Activated B cell treated with CpG ODN at 0.5 μM for 24 hours (primary cell): ENCODE results near the gene CDH20. TPM values are rescaled to one million over a fixed set of nuclear protein-coding genes. Genes with fewer than 3 reads are reported as not detected.

ENCODE experiments used
- ATAC-seq: fragments of 200-7000 bp; cut with Tn5 transposase; one replicate; pipeline ENCODE4 v1.10.0; 2021; ENCODE audit warnings: low read depth, mild to moderate bottlenecking, moderate library complexity
- CTCF ChIA-PET: fragments of 350-600 bp; sonication (Branson Sonifier 250); formaldehyde crosslinking; loops from one replicate; lab custom pipeline; 2021; ENCODE audit warnings: antibody characterized with exemption; lab: Charles Lee
- POLR2A ChIA-PET: fragments of 350-600 bp; sonication (Branson Sonifier 250); formaldehyde crosslinking; loops from one replicate; lab custom pipeline; 2021; ENCODE audit warnings: antibody characterized with exemption; lab: Charles Lee
- DNase-seq: peaks from one replicate; pipeline ENCODE4 v3.0.0; 2022
- H3K27ac Mint-ChIP-seq: one replicate; pipeline ENCODE4 v1.8.0; 2020; ENCODE audit warnings: mixed read lengths
- H3K27me3 Mint-ChIP-seq: one replicate; pipeline ENCODE4 v1.8.0; 2021; ENCODE audit warnings: mixed read lengths
- H3K36me3 Mint-ChIP-seq: one replicate; pipeline ENCODE4 v1.8.0; 2021; ENCODE audit warnings: low read depth, mixed read lengths
- H3K4me1 Mint-ChIP-seq: one replicate; pipeline ENCODE4 v1.8.0; 2021; ENCODE audit warnings: mixed read lengths
- H3K4me3 Mint-ChIP-seq: one replicate; pipeline ENCODE4 v1.8.0; 2020; ENCODE audit warnings: mild to moderate bottlenecking, mixed read lengths
- H3K9me3 Mint-ChIP-seq: one replicate; pipeline ENCODE4 v1.8.0; 2020; ENCODE audit warnings: mixed read lengths
- CTCF ChIP-seq: fragments of 200-600 bp; IDR thresholded peaks from one replicate; pipeline ENCODE4 v1.8.0; 2022; ENCODE audit warnings: antibody characterized with exemption, mild to moderate bottlenecking
- intact Hi-C: fragments of 100-400 bp; cut with micrococcal nuclease; formaldehyde crosslinking; loops from one replicate; pipeline ENCODE4 v1.15.1; 2024
- total RNA-seq: library from RNA; stranded (reverse); gene quantifications from 2 replicates; pipeline ENCODE4 v1.2.3, GENCODE V29; 2022

The CDH20 gene
- total RNA-seq, 1 donor from 2014 or later, result 0.07 TPM

- Mint-ChIP-seq H3K27ac (no peak overlapping the region), H3K27me3 (peaks cover 16% of the 10 kb centered on the region), H3K4me1 (no peaks in the 10 kb centered on the region), H3K4me3 (no peak overlapping the region), H3K36me3 (no peaks in the 10 kb centered on the region), H3K9me3 (no peaks in the 10 kb centered on the region)
- TF ChIP-seq CTCF, result no peak
- intact Hi-C loops, result no loop called here
- ATAC-seq (no peak), DNase-seq (no peak)
- ChIA-PET CTCF (interaction anchor here (1.3 kb wide), 1 partner anchor 17 kb away, joined by 4 read pairs; no protein-coding TSS in a partner anchor), POLR2A (no interaction called here)
These were observed 6.9 kb downstream of the CDH20 start for GRCh38 chr18:61340148-61340547.

DNA sequence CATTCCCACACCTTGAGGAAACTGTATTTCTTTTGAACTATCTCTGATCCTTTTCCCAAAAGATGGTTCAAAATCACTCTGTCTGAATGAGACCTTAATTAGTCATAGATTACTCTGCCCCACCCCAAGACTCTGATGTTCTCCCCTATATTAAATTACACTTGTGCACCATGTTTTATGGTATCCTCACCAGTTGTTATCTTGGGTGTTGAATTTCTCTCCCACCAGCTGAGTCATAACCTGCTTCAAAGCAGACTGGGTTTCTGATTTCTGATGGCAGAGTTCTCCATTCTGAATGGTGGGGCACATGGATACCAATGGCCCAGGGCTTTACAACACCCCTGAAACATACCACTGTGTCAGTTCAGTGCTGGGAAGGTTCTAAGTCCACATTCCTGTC, 15.0 kb downstream of the CDH20 start:
- H3K27me3 Mint-ChIP-seq, result peaks cover 2% of the 10 kb centered on the region
- H3K4me3 Mint-ChIP-seq, result no peak overlapping the region
- intact Hi-C loops, result no loop called here
- no peaks in the 10 kb centered on the region for H3K36me3 Mint-ChIP-seq
- ATAC-seq, result no peak
- H3K4me1 Mint-ChIP-seq, result no peaks in the 10 kb centered on the region
- TF ChIP-seq CTCF, result no peak
- no peak for DNase-seq
- POLR2A ChIA-PET, result no interaction called here
- H3K27ac Mint-ChIP-seq, result no peak overlapping the region
- H3K9me3 Mint-ChIP-seq, result no peaks in the 10 kb centered on the region
- CTCF ChIA-PET, result no interaction called here

GRCh38 chr18:61350578-61350977, 17.3 kb downstream of the CDH20 start:
- TF ChIP-seq CTCF, result no peak
- intact Hi-C loops, result no loop called here
- POLR2A ChIA-PET, result no interaction called here
- Mint-ChIP-seq H3K4me3 (no peak overlapping the region), H3K27ac (no peak overlapping the region), H3K36me3 (no peaks in the 10 kb centered on the region), H3K4me1 (no peaks in the 10 kb centered on the region), H3K9me3 (no peaks in the 10 kb centered on the region), H3K27me3 (peaks cover 2% of the 10 kb centered on the region)
- ATAC-seq (no peak), DNase-seq (no peak)
- CTCF ChIA-PET, result no interaction called here

GRCh38 chr18:61352059-61352458, 18.8 kb downstream of the CDH20 start:
- H3K9me3 Mint-ChIP-seq, result no peaks in the 10 kb centered on the region
- no peaks in the 10 kb centered on the region for H3K36me3 Mint-ChIP-seq
- DNase-seq, result no peak
- H3K27ac Mint-ChIP-seq, result no peak overlapping the region
- ChIA-PET CTCF (no interaction called here), POLR2A (no interaction called here)
- H3K4me1 Mint-ChIP-seq, result no peaks in the 10 kb centered on the region
- H3K27me3 Mint-ChIP-seq, result no peaks in the 10 kb centered on the region
- intact Hi-C loops, result no loop called here
- no peak overlapping the region for H3K4me3 Mint-ChIP-seq
- no peak for TF ChIP-seq CTCF
- no peak for ATAC-seq

GRCh38 chr18:61352611-61353010, 19.4 kb downstream of the CDH20 start:
- no peaks in the 10 kb centered on the region for H3K36me3 Mint-ChIP-seq
- H3K27ac Mint-ChIP-seq, result no peak overlapping the region
- POLR2A ChIA-PET, result no interaction called here
- intact Hi-C loops, result no loop called here
- no peak for ATAC-seq
- CTCF ChIA-PET, result no interaction called here
- H3K4me3 Mint-ChIP-seq, result no peak overlapping the region
- no peaks in the 10 kb centered on the region for H3K9me3 Mint-ChIP-seq
- no peak for DNase-seq
- H3K27me3 Mint-ChIP-seq, result no peaks in the 10 kb centered on the region
- H3K4me1 Mint-ChIP-seq, result no peaks in the 10 kb centered on the region
- no peak for TF ChIP-seq CTCF
